HG03139 (cell line): ENCODE data around the gene NAT10.

Experiments
- ATAC-seq: cut with Tn5 transposase; IDR thresholded peaks from one replicate; pipeline ENCODE4 v1.9.1; 2021; ENCODE audit not compliant: unreplicated experiment

NAT10 gene

GRCh38 chr11:34105957-34106504, 602 bp downstream of the NAT10 start:
- ATAC-seq, result no peak

DNA sequence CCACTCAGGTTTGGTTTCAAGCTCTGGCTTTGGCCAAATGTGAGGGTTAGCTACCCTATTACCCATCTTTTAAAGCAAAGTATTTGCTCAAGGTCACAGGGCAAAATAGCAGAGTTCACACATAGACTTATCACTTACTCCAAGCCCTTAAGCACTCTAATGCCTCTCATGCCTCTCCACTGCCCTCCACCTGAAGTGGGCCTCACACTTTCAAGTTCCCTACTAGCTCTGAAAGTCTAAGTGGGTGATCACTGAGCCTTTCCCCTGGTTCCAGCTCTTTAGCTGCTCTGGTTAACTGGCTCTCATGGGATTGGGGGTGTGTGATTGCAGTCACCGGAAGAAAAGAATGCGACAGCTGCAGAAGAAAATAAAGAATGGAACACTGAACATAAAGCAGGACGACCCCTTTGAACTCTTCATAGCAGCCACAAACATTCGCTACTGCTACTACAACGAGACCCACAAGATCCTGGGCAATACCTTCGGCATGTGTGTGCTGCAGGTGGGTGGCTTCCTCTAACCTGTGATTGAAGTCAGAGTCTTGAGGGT, 6.4 kb downstream of the NAT10 start:
- no peak for ATAC-seq

GRCh38 chr11:34114014-34114413, 8.6 kb downstream of the NAT10 start:
- no peak for ATAC-seq

- no peak for ATAC-seq
Measured at GRCh38 chr11:34114471-34114870, 9.0 kb downstream of the NAT10 start.

DNA sequence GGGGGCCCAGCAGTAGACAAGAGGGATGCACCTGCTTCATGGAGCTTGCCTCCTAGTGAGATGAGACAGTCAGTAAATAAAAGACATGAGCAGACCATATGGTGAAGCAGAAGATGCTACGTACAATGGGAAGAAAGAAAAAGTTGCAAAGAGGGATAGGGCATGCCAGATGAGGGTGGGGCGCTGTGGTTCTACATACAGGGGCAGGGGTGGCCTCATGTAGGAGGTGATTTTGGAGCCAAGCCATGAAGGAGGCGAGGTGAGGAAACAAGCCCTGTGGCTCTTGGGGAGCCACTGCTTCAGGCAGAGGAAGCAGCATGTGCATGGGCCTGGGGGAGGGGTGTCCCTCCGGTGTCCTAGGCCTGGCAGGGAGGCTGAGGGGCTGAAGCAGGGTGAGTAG, 15.2 kb downstream of the NAT10 start:
- ATAC-seq, result no peak

GRCh38 chr11:34124885-34125668, 19.6 kb downstream of the NAT10 start:
- no peak for ATAC-seq

GRCh38 chr11:34126959-34127848, 21.8 kb downstream of the NAT10 start:
- no peak for ATAC-seq

GRCh38 chr11:34128824-34129223, 23.4 kb downstream of the NAT10 start:
- ATAC-seq, result no peak

DNA sequence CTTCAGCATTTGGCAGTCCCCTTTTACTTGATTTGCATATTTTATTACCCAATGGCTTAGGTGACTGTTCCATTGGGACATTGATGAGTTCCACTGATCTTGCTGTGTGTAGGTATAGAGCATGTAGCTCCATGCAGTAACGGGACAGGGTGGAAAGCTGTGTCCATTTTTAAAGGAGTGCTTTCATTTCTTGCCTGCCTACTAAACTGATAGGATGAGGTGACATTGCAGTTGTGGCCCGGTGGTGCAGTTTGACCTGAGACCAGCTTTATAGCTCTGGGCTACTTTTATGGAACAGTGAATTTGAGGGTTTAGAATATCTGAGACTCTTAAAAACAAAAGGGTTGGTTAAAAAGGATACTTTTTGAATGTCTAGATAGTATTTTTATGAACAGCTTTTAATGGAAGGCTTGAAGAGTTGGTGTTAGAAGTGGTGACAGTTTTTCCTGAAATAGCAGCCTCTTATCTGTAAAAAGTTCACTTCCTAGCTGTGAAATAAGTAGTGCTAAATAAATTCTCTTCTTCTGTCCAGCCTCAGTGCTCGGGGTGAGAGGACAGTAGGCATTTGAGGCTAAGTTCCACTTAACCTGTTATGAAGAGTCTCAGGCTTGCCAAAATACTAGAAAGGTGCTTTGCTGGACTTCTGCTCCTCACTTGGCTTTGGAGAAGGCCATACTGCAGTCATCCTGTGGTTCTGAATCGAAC, 27.0 kb downstream of the NAT10 start:
- ATAC-seq, result no peak

DNA sequence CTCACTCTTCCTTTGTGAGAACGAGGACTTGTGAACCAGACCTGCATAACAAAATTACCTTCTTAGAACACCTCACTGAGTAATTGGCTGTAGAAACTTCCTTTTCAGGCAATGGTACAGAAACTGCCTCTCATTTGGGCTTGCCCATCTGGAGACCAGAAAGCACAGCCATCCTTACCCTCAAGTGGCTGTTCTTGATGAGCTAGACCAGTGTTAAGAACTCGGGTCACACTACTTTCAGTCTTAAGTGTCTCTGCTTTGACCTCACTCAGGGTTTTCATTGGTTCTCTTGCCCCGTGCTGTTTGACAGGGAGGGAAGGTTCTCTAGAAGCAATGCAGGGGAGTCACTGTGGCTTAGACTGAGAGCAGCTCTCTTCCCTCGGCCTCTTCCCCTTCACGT, 29.3 kb downstream of the NAT10 start:
- no peak for ATAC-seq

- ATAC-seq, result no peak
Measured at GRCh38 chr11:34135439-34135838, 30.0 kb downstream of the NAT10 start.

- no peak for ATAC-seq
Measured at GRCh38 chr11:34136420-34136819, 31.0 kb downstream of the NAT10 start.

- ATAC-seq, result no peak
Measured at GRCh38 chr11:34139346-34139745, 33.9 kb downstream of the NAT10 start.

DNA sequence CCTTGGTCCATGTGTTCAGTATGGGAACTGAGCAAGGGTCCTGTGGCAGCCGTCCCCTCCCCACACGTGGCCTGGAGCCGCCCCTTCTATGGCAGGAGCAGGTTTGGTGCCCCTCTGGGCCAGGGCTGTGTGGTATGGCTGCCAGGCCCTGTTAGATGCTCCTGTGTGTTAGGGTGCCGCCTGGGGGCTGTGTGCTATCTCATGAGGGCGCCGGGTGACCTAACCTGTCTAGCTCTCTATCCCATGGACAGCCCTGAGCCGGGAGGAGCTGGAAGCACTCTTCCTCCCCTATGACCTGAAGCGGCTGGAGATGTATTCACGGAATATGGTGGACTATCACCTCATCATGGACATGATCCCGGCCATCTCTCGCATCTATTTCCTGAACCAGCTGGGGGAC, 34.7 kb downstream of the NAT10 start:
- ATAC-seq, result no peak

GRCh38 chr11:34143048-34143447, 37.6 kb downstream of the NAT10 start:
- ATAC-seq, result no peak

GRCh38 chr11:34145073-34145472, 39.6 kb downstream of the NAT10 start:
- no peak for ATAC-seq

GRCh38 chr11:34145847-34146381, 40.5 kb downstream of the NAT10 start:
- ATAC-seq, result no peak

- no peak for ATAC-seq
Measured at GRCh38 chr11:34146411-34146810, 41.0 kb downstream of the NAT10 start.

- ATAC-seq, result no peak
Measured at GRCh38 chr11:34146866-34147265, 41.4 kb downstream of the NAT10 start.

DNA sequence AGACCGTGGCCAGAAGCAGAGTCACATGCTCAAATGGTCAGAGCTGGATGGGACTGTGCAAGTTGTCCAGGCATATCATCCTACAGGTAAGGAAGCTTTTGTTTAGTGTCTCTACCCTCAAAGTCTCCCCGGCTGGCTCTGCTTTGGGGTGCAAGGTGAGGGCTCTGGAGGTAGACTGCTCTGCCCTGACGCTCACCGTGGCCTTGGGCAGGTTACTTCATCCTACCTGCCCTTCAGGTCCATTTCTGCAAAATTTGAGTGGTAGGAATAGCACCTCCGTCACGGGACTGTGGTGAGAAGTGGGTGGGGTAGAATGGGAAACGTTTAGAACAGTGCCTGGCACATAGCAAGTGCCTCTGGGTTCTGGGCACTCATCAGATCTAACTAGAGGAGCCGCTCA, 42.2 kb downstream of the NAT10 start:
- ATAC-seq, result no peak
